Measurements from ENCODE around the gene IGFBP3.

IGFBP3 gene

DNA sequence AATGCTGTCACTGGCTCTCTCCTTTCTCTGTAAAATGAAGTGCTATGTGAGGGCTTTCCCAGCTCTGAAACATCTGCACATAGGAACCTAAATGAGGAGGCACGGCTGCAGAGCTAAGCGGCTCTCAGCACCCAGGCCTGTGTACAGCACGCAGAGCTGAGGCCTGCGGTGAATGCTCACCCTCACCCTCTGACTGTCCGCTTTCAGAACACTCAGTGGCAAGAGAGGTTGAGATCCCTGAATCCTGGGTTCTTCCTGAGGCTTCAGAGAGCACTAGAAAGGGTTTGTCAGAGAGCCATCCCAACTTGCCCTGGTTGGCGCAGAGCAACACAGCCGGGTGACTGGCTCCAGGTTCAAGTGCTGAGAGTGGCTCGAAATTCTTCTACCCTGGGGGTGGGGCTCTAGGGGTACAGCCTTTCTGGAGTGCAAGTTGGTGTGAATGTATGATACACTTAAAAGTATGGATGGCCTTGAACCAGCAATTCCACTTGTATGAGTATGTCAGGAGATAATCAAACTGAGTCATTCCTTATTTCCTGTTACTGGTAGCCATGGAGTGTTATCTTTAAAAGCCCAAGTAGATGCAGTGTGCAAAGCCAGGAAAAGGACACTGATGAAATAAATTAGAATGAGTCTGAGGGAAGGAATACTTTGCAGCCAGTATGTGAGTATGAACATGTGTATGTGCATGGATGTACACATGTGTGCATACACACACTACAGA is 46.5 kb downstream of the IGFBP3 start (continued):
- TF ChIP-seq ZNF174 (tag by site-specific recombination; IDR thresholded peaks at IDR 0.05) (no peak), TCF7L2 (IDR thresholded peaks at IDR 0.05; ENCODE audit: borderline replicate concordance, low read depth, low read length) (no peak), GLI4 (tag by site-specific recombination; IDR thresholded peaks at IDR 0.05) (no peak), ZNF624 (tag by site-specific recombination; IDR thresholded peaks at IDR 0.05) (no peak), ZNF37A (tag by site-specific recombination; IDR thresholded peaks at IDR 0.05) (no peak), KLF10 (tag by site-specific recombination; IDR thresholded peaks at IDR 0.05) (no peak)
- TF ChIP-seq, protein P1, sequence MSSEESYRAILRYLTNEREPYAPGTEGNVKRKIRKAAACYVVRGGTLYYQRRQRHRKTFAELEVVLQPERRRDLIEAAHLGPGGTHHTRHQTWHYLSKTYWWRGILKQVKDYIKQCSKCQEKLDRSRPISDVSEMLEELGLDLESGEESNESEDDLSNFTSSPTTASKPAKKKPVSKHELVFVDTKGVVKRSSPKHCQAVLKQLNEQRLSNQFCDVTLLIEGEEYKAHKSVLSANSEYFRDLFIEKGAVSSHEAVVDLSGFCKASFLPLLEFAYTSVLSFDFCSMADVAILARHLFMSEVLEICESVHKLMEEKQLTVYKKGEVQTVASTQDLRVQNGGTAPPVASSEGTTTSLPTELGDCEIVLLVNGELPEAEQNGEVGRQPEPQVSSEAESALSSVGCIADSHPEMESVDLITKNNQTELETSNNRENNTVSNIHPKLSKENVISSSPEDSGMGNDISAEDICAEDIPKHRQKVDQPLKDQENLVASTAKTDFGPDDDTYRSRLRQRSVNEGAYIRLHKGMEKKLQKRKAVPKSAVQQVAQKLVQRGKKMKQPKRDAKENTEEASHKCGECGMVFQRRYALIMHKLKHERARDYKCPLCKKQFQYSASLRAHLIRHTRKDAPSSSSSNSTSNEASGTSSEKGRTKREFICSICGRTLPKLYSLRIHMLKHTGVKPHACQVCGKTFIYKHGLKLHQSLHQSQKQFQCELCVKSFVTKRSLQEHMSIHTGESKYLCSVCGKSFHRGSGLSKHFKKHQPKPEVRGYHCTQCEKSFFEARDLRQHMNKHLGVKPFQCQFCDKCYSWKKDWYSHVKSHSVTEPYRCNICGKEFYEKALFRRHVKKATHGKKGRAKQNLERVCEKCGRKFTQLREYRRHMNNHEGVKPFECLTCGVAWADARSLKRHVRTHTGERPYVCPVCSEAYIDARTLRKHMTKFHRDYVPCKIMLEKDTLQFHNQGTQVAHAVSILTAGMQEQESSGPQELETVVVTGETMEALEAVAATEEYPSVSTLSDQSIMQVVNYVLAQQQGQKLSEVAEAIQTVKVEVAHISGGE (tag by site-specific recombination; conservative IDR thresholded peaks at IDR 0.05; ENCODE audit: low read depth), result no peak

DNA sequence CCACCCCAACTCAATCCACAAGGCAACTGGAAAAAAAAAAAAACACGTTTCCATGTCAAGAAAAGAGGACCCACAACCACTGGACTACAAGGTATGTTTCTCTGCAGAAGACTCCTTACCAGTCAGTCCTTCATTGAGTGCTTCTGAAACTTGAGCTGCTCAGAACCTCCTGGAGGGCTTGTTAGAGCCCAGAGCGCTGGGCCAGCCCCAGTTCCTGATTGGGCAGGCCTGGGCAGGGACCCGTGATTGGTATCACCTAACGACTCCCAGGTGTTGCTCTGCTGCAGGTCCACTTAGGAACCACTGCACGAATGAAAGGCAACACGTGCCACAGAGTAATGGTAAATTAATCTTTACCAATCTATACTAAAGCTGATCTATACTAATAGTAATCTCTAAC is 47.7 kb downstream of the IGFBP3 start:
- no peaks in the 10 kb centered on the region for H3K4me1 ChIP-seq (ENCODE audit: control insufficient read depth, insufficient read depth, low read length)
- ChIA-PET CTCF (interaction anchor here (1.0 kb wide), 1 partner anchor 12 kb away, joined by 4 read pairs; no protein-coding TSS in a partner anchor), POLR2A (no interaction called here)
- H3K9me3 ChIP-seq (ENCODE audit: control insufficient read depth, insufficient read depth, low read depth, low read length), result no peaks in the 10 kb centered on the region
- H3K36me3 ChIP-seq (ENCODE audit: control insufficient read depth in 2 of 2, insufficient read depth in 1 of 2, low read length in 2 of 2), result no peaks in the 10 kb centered on the region
- H3K4me3 ChIP-seq (ENCODE audit: low read depth, low read length), result no peak overlapping the region
- no peak overlapping the region for H3K27ac ChIP-seq (ENCODE audit: extremely low read depth, low read depth, low read length)
- no peak for TF ChIP-seq ZNF2 (tag by site-specific recombination; IDR thresholded peaks at IDR 0.05)
- TF ChIP-seq ZNF623 (tag by site-specific recombination; IDR thresholded peaks at IDR 0.05), result no peak
- TF ChIP-seq, protein P2, sequence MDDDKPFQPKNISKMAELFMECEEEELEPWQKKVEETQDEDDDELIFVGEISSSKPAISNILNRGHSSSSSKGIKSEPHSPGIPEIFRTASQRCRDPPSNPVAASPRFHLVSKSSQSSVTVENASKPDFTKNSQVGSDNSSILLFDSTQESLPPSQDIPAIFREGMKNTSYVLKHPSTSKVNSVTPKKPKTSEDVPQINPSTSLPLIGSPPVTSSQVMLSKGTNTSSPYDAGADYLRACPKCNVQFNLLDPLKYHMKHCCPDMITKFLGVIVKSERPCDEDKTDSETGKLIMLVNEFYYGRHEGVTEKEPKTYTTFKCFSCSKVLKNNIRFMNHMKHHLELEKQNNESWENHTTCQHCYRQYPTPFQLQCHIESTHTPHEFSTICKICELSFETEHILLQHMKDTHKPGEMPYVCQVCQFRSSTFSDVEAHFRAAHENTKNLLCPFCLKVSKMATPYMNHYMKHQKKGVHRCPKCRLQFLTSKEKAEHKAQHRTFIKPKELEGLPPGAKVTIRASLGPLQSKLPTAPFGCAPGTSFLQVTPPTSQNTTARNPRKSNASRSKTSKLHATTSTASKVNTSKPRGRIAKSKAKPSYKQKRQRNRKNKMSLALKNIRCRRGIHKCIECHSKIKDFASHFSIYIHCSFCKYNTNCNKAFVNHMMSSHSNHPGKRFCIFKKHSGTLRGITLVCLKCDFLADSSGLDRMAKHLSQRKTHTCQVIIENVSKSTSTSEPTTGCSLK (tag by site-specific recombination; IDR thresholded peaks at IDR 0.05), result no peak
- no peak for TF ChIP-seq ZNF350 (tag by site-specific recombination; IDR thresholded peaks at IDR 0.05)
- TF ChIP-seq, protein P3, sequence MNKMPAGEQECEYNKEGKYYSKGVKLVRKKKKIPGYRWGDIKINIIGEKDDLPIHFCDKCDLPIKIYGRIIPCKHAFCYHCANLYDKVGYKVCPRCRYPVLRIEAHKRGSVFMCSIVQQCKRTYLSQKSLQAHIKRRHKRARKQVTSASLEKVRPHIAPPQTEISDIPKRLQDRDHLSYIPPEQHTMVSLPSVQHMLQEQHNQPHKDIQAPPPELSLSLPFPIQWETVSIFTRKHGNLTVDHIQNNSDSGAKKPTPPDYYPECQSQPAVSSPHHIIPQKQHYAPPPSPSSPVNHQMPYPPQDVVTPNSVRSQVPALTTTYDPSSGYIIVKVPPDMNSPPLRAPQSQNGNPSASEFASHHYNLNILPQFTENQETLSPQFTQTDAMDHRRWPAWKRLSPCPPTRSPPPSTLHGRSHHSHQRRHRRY (tag by site-specific recombination; IDR thresholded peaks at IDR 0.05), result no peak
- TF ChIP-seq ZNF146 (tag by site-specific recombination; IDR thresholded peaks at IDR 0.05), result no peak
- no peak for TF ChIP-seq HOXC10 (CRISPR knock-in tag; IDR thresholded peaks at IDR 0.05)
- TF ChIP-seq IKZF3 (tag by site-specific recombination; IDR thresholded peaks at IDR 0.05), result no peak
- TF ChIP-seq ZNF324 (tag by site-specific recombination; IDR thresholded peaks at IDR 0.05), result no peak
- TF ChIP-seq ZNF16 (tag by site-specific recombination; IDR thresholded peaks at IDR 0.05; ENCODE audit: low read depth), result no peak
- TF ChIP-seq, protein P4, sequence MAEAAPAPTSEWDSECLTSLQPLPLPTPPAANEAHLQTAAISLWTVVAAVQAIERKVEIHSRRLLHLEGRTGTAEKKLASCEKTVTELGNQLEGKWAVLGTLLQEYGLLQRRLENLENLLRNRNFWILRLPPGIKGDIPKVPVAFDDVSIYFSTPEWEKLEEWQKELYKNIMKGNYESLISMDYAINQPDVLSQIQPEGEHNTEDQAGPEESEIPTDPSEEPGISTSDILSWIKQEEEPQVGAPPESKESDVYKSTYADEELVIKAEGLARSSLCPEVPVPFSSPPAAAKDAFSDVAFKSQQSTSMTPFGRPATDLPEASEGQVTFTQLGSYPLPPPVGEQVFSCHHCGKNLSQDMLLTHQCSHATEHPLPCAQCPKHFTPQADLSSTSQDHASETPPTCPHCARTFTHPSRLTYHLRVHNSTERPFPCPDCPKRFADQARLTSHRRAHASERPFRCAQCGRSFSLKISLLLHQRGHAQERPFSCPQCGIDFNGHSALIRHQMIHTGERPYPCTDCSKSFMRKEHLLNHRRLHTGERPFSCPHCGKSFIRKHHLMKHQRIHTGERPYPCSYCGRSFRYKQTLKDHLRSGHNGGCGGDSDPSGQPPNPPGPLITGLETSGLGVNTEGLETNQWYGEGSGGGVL (tag by site-specific recombination; IDR thresholded peaks at IDR 0.05), result no peak
- TF ChIP-seq ZNF677 (tag by site-specific recombination; IDR thresholded peaks at IDR 0.05), result no peak
- TF ChIP-seq, protein P5, sequence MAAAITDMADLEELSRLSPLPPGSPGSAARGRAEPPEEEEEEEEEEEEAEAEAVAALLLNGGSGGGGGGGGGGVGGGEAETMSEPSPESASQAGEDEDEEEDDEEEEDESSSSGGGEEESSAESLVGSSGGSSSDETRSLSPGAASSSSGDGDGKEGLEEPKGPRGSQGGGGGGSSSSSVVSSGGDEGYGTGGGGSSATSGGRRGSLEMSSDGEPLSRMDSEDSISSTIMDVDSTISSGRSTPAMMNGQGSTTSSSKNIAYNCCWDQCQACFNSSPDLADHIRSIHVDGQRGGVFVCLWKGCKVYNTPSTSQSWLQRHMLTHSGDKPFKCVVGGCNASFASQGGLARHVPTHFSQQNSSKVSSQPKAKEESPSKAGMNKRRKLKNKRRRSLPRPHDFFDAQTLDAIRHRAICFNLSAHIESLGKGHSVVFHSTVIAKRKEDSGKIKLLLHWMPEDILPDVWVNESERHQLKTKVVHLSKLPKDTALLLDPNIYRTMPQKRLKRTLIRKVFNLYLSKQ (tag by site-specific recombination; IDR thresholded peaks at IDR 0.05; ENCODE audit: borderline replicate concordance), result no peak
